ENCODE data around the gene TMEM256. TPM values are rescaled to one million over a fixed set of nuclear protein-coding genes. Genes with fewer than 3 reads are reported as not detected.
A peak's percentile ranks its signal among the peaks of the same experiment; 100 is the strongest.

Gene TMEM256
- total and polyA plus RNA-seq, 9 of the 15 experiments (the other 6 are each of a cell fraction or from before 2014, with no cell fraction given) = 43.4 to 177 (median 68.5) TPM

GRCh38 chr17:7435676-7436555 lies 32.0 kb upstream of the TMEM256 start (continued):
- TF ChIP-seq ZNF175 (CRISPR knock-in tag; IDR thresholded peaks at IDR 0.05; ENCODE audit: low read depth) = no peak
- TF ChIP-seq ZBTB40 (IDR thresholded peaks at IDR 0.05) = no peak
- TF ChIP-seq ZBTB40 (CRISPR knock-in tag; IDR thresholded peaks at IDR 0.05) = no peak
- TF ChIP-seq, protein P1, sequence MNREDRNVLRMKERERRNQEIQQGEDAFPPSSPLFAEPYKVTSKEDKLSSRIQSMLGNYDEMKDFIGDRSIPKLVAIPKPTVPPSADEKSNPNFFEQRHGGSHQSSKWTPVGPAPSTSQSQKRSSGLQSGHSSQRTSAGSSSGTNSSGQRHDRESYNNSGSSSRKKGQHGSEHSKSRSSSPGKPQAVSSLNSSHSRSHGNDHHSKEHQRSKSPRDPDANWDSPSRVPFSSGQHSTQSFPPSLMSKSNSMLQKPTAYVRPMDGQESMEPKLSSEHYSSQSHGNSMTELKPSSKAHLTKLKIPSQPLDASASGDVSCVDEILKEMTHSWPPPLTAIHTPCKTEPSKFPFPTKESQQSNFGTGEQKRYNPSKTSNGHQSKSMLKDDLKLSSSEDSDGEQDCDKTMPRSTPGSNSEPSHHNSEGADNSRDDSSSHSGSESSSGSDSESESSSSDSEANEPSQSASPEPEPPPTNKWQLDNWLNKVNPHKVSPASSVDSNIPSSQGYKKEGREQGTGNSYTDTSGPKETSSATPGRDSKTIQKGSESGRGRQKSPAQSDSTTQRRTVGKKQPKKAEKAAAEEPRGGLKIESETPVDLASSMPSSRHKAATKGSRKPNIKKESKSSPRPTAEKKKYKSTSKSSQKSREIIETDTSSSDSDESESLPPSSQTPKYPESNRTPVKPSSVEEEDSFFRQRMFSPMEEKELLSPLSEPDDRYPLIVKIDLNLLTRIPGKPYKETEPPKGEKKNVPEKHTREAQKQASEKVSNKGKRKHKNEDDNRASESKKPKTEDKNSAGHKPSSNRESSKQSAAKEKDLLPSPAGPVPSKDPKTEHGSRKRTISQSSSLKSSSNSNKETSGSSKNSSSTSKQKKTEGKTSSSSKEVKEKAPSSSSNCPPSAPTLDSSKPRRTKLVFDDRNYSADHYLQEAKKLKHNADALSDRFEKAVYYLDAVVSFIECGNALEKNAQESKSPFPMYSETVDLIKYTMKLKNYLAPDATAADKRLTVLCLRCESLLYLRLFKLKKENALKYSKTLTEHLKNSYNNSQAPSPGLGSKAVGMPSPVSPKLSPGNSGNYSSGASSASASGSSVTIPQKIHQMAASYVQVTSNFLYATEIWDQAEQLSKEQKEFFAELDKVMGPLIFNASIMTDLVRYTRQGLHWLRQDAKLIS (CRISPR knock-in tag; IDR thresholded peaks at IDR 0.05) = no peak
- TF ChIP-seq ZNF583 (CRISPR knock-in tag; IDR thresholded peaks at IDR 0.05) = no peak
- TF ChIP-seq SIN3A (IDR thresholded peaks at IDR 0.05; ENCODE audit: borderline replicate concordance in 2 of 2, control insufficient read depth in 1 of 2, low read depth in 2 of 2, low read length in 2 of 2) = peak in 1 of 2 experiments; percentile 59; a peak in 1 of 4 replicates
- TF ChIP-seq NFIC (IDR thresholded peaks at IDR 0.05) = no peak
- no peak for TF ChIP-seq POU5F1 (IDR thresholded peaks at IDR 0.05; ENCODE audit: borderline replicate concordance, low read depth, low read length, partially characterized antibody)
- TF ChIP-seq POLR3G (IDR thresholded peaks at IDR 0.05; ENCODE audit: extremely low read depth, insufficient read length, insufficient replicate concordance) = no peak
- TF ChIP-seq CTBP1 (IDR thresholded peaks at IDR 0.05; ENCODE audit: borderline replicate concordance) = 0 out of 2 replicates have a peak, but pooled peaks have one; percentile 2
- no peak for TF ChIP-seq ZC3H11A (IDR thresholded peaks at IDR 0.05; ENCODE audit: low read depth, low read length)
- TF ChIP-seq ID3 (CRISPR knock-in tag; IDR thresholded peaks at IDR 0.05) = no peak
- no peak for TF ChIP-seq ID3 (tag; IDR thresholded peaks at IDR 0.05)
